Neural progenitor cell (in vitro differentiated cells): Measurements from ENCODE around the gene MTCL1. TPM values are rescaled to one million over a fixed set of nuclear protein-coding genes. Genes with fewer than 3 reads are reported as not detected.

Experiments
- DNase-seq: peaks from one replicate; pipeline ENCODE4 v3.0.0-alpha.2; 2016; ENCODE audit warnings: low spot score
- H2AFZ ChIP-seq: fragments of 200-600 bp; sonication (generic); replicated peaks from 2 replicates; pipeline ENCODE4 v1.6.1; 2016; ENCODE audit warnings: antibody characterized with exemption
- H3F3A ChIP-seq: fragments of 200-600 bp; sonication (generic); 2 replicates; pipeline ENCODE4 v1.6.1; 2016; ENCODE audit warnings: antibody characterized with exemption, low read depth
- H3K27ac ChIP-seq: fragments of 200-600 bp; sonication (generic); 2 replicates; pipeline ENCODE4 v1.5.1; 2016; ENCODE audit warnings: mild to moderate bottlenecking
- H3K27me3 ChIP-seq: fragments of 200-600 bp; sonication (generic); 2 replicates; pipeline ENCODE4 v1.6.1; 2016; ENCODE audit warnings: mild to moderate bottlenecking, moderate library complexity
- H3K36me3 ChIP-seq: fragments of 200-600 bp; sonication (generic); 2 replicates; pipeline ENCODE4 v1.5.1; 2016
- H3K4me1 ChIP-seq: fragments of 200-600 bp; sonication (generic); 2 replicates; pipeline ENCODE4 v1.6.1; 2016; ENCODE audit warnings: mixed run types
- H3K4me2 ChIP-seq: fragments of 200-600 bp; sonication (generic); 2 replicates; pipeline ENCODE4 v1.6.1; 2016
- H3K4me3 ChIP-seq: fragments of 200-600 bp; sonication (generic); 2 replicates; pipeline ENCODE4 v1.5.1; 2016
- H3K79me2 ChIP-seq: fragments of 200-600 bp; sonication (generic); 2 replicates; pipeline ENCODE4 v1.6.1; 2016; ENCODE audit warnings: low read depth
- H3K9ac ChIP-seq: fragments of 200-600 bp; sonication (generic); 2 replicates; pipeline ENCODE4 v1.6.1; 2016
- H3K9me3 ChIP-seq: fragments of 200-600 bp; sonication (generic); 2 replicates; pipeline ENCODE4 v1.5.1; 2016; ENCODE audit warnings: low read depth
- H4K20me1 ChIP-seq: fragments of 200-600 bp; sonication (generic); 2 replicates; pipeline ENCODE4 v1.6.1; 2016; ENCODE audit warnings: low read depth
- H3K27ac Mint-ChIP-seq: 3 replicates; pipeline ENCODE4 v1.8.0; 2021; ENCODE audit warnings: mixed read lengths
- H3K27me3 Mint-ChIP-seq: 2 replicates; pipeline ENCODE4 v1.8.0; 2022; ENCODE audit warnings: low read depth, mild to moderate bottlenecking, inconsistent platforms, moderate library complexity, mixed read lengths; ENCODE audit not compliant: insufficient read depth
- H3K36me3 Mint-ChIP-seq: 3 replicates; pipeline ENCODE4 v1.8.0; 2021; ENCODE audit warnings: mixed read lengths
- H3K4me1 Mint-ChIP-seq: 3 replicates; pipeline ENCODE4 v1.8.0; 2021; ENCODE audit warnings: mixed read lengths
- H3K4me3 Mint-ChIP-seq: 3 replicates; pipeline ENCODE4 v1.8.0; 2021; ENCODE audit warnings: mild to moderate bottlenecking, moderate library complexity, mixed read lengths
- H3K9me3 Mint-ChIP-seq: 3 replicates; pipeline ENCODE4 v1.8.0; 2020; ENCODE audit warnings: mixed read lengths
- CTCF ChIP-seq: fragments of 200-600 bp; sonication (generic); IDR thresholded peaks from 2 replicates; pipeline ENCODE4 v1.5.1; 2017; ENCODE audit warnings: antibody characterized with exemption, mild to moderate bottlenecking
- EZH2 ChIP-seq: fragments of 200-600 bp; sonication (generic); IDR thresholded peaks from 2 replicates; pipeline ENCODE4 v1.6.1; 2017; ENCODE audit warnings: antibody characterized with exemption, mild to moderate bottlenecking, moderate library complexity
- EZH2phosphoT487 ChIP-seq: fragments of 200-600 bp; sonication (generic); IDR thresholded peaks from 2 replicates; pipeline ENCODE4 v1.6.1; 2017; ENCODE audit warnings: antibody characterized with exemption
- total RNA-seq: library from RNA; depleted of rRNA; stranded (reverse); fragments of >200 nt; gene quantifications from 2 replicates; pipeline ENCODE4 v1.2.3, GENCODE V29; 2015; ENCODE audit warnings: low replicate concordance

MTCL1 gene
- total RNA-seq, 1 donor from 2014 or later = 36.9 TPM

GRCh38 chr18:8818982-8819381 is 113.6 kb downstream of the MTCL1 start:
- Mint-ChIP-seq H3K36me3 (peaks cover 23% of the 10 kb centered on the region), H3K4me1 (peaks cover 16% of the 10 kb centered on the region), H3K27ac (no peak overlapping the region), H3K9me3 (no peaks in the 10 kb centered on the region), H3K4me3 (no peak overlapping the region), H3K27me3 (no peaks in the 10 kb centered on the region)
- Histone ChIP-seq H3K27me3 (no peaks in the 10 kb centered on the region), H3K79me2 (no peaks in the 10 kb centered on the region), H2AFZ (no peak overlapping the region), H3K4me2 (no peak overlapping the region), H3K4me3 (no peak overlapping the region), H3F3A (no peaks in the 10 kb centered on the region), H3K9me3 (no peaks in the 10 kb centered on the region), H4K20me1 (no peaks in the 10 kb centered on the region), H3K27ac (no peak overlapping the region), H3K4me1 (no peaks in the 10 kb centered on the region), H3K9ac (no peak overlapping the region), H3K36me3 (peaks cover 4% of the 10 kb centered on the region)
- no peak for DNase-seq
- TF ChIP-seq EZH2 (no peak), EZH2phosphoT487 (no peak), CTCF (no peak)

- no peaks in the 10 kb centered on the region for H3K9me3 ChIP-seq
- no peak overlapping the region for H3K4me2 ChIP-seq
- peak overlapping the region; percentile 76 for H3K27ac Mint-ChIP-seq
- no peaks in the 10 kb centered on the region for H3K27me3 Mint-ChIP-seq
- peaks cover 4% of the 10 kb centered on the region for H3K36me3 ChIP-seq
- H4K20me1 ChIP-seq = no peaks in the 10 kb centered on the region
- H3K36me3 Mint-ChIP-seq = peaks cover 17% of the 10 kb centered on the region
- no peaks in the 10 kb centered on the region for H3K4me1 ChIP-seq
- TF ChIP-seq CTCF (no peak), EZH2phosphoT487 (no peak), EZH2 (no peak)
- no peak overlapping the region for H3K4me3 ChIP-seq
- H3K9me3 Mint-ChIP-seq = no peaks in the 10 kb centered on the region
- no peak overlapping the region for H3K4me3 Mint-ChIP-seq
- H3K27ac ChIP-seq = no peak overlapping the region
- no peaks in the 10 kb centered on the region for H3K27me3 ChIP-seq
- no peak overlapping the region for H3K9ac ChIP-seq
- no peak overlapping the region for H2AFZ ChIP-seq
- no peak for DNase-seq
- H3K79me2 ChIP-seq = no peaks in the 10 kb centered on the region
- peaks cover 16% of the 10 kb centered on the region for H3K4me1 Mint-ChIP-seq
- H3F3A ChIP-seq = no peaks in the 10 kb centered on the region
Measured at GRCh38 chr18:8820396-8821082, 115.2 kb downstream of the MTCL1 start.

GRCh38 chr18:8821083-8821465 is 115.7 kb downstream of the MTCL1 start:
- Histone ChIP-seq H4K20me1 (no peaks in the 10 kb centered on the region), H3K4me2 (no peak overlapping the region), H3K9ac (no peak overlapping the region), H3K27me3 (no peaks in the 10 kb centered on the region), H3K27ac (no peak overlapping the region), H2AFZ (no peak overlapping the region), H3K36me3 (peaks cover 4% of the 10 kb centered on the region), H3F3A (no peaks in the 10 kb centered on the region), H3K79me2 (no peaks in the 10 kb centered on the region), H3K4me3 (no peak overlapping the region), H3K9me3 (no peaks in the 10 kb centered on the region), H3K4me1 (no peaks in the 10 kb centered on the region)
- Mint-ChIP-seq H3K27ac (peak overlapping the region; percentile 76), H3K27me3 (no peaks in the 10 kb centered on the region), H3K4me1 (peaks cover 16% of the 10 kb centered on the region), H3K9me3 (no peaks in the 10 kb centered on the region), H3K36me3 (peaks cover 17% of the 10 kb centered on the region), H3K4me3 (no peak overlapping the region)
- no peak for TF ChIP-seq CTCF
- TF ChIP-seq EZH2 = no peak
- TF ChIP-seq EZH2phosphoT487 = no peak
- no peak for DNase-seq
